GM12878 (cell line): ENCODE data around the gene EEF1AKMT3. TPM values are rescaled to one million over a fixed set of nuclear protein-coding genes. Genes with fewer than 3 reads are reported as not detected.

Experiments
- BHLHE40 ChIP-seq, 2 experiments: fragments of 450-650 bp in 1 of 2; IDR thresholded peaks; 2 replicates each; pipeline ENCODE4 v1.6.1; 2011 to 2017; ENCODE audit warnings: low read depth in 2 of 2, borderline replicate concordance in 1 of 2, improper control_type of control experiment in 1 of 2, low read length in 1 of 2, mild to moderate bottlenecking in 1 of 2
- DPF2 ChIP-seq: fragments of 450-650 bp; IDR thresholded peaks from 2 replicates; pipeline ENCODE4 v1.6.1; 2017; ENCODE audit warnings: mild to moderate bottlenecking
- EP300 ChIP-seq, 2 experiments: fragments of 150-350 bp in 1 of 2; IDR thresholded peaks; 2 replicates each; pipeline ENCODE4 v1.6.1; 2011 to 2012; ENCODE audit warnings: low read depth in 2 of 2, low read length in 2 of 2, borderline replicate concordance in 1 of 2, improper control_type of control experiment in 1 of 2, inconsistent platforms in 1 of 2; ENCODE audit not compliant: control insufficient read depth in 1 of 2
- ESRRA ChIP-seq: IDR thresholded peaks from 2 replicates; pipeline ENCODE4 v1.6.1; 2012; ENCODE audit warnings: mild to moderate bottlenecking, low read length, improper control_type of control experiment
- FOXM1 ChIP-seq: IDR thresholded peaks from 2 replicates; pipeline ENCODE4 v1.6.1; 2012; ENCODE audit warnings: low read depth, mild to moderate bottlenecking, inconsistent platforms, low read length, moderate library complexity
- HDAC2 ChIP-seq: fragments of 200-600 bp; sonication (generic); IDR thresholded peaks from 2 replicates; pipeline ENCODE4 v1.6.1; 2017
- MYB ChIP-seq: fragments of 150-350 bp; IDR thresholded peaks from 2 replicates; pipeline ENCODE4 v1.6.1; 2014; ENCODE audit warnings: mild to moderate bottlenecking, low read depth, low read length, borderline replicate concordance
- NR2C1 ChIP-seq: fragments of 450-650 bp; IDR thresholded peaks from 2 replicates; pipeline ENCODE4 v1.6.1; 2017; ENCODE audit warnings: antibody characterized with exemption, mild to moderate bottlenecking, moderate library complexity
- PML ChIP-seq: IDR thresholded peaks from 2 replicates; pipeline ENCODE4 v1.6.1; 2012; ENCODE audit warnings: low read length, inconsistent platforms
- POLR2AphosphoS5 ChIP-seq: IDR thresholded peaks from 2 replicates; pipeline ENCODE4 v1.6.1; 2011; ENCODE audit warnings: mild to moderate bottlenecking, low read length, inconsistent platforms
- SP1 ChIP-seq: IDR thresholded peaks from one replicate; pipeline ENCODE4 v1.6.1; 2011; ENCODE audit warnings: low read depth, low read length
- TBL1XR1 ChIP-seq: IDR thresholded peaks from 2 replicates; pipeline ENCODE4 v1.6.1; 2012; ENCODE audit warnings: low read depth, low read length, improper control_type of control experiment
- YBX1 ChIP-seq: fragments of 450-650 bp; IDR thresholded peaks from 2 replicates; pipeline ENCODE4 v1.6.1; 2016; ENCODE audit warnings: antibody characterized with exemption
- ZNF384 ChIP-seq: IDR thresholded peaks from 2 replicates; pipeline ENCODE4 v1.6.1; 2012; ENCODE audit warnings: low read depth, mild to moderate bottlenecking, low read length, improper control_type of control experiment, borderline replicate concordance
- polyA plus RNA-seq, 11 experiments: library from polyadenylated mRNA; depleted of rRNA in 4 of 11; unstranded in 6 of 11; stranded (reverse) in 5 of 11; fragments of >200 nt; fragmentation: Nextera tagmentation in 4 of 11; fragmentation: Illumina TruSeq in 1 of 11; extraction: Ambion mirVana in 4 of 11; extraction: Trizol in 1 of 11; gene quantifications; 1 replicate in 1 of 11; 2 replicates in 10 of 11; pipeline versions ENCODE4 v1.2.1 to v1.2.3, GENCODE V29; 2011 to 2016; ENCODE audit warnings: inconsistent platforms in 2 of 11, missing spikeins in 2 of 11, low read depth in 1 of 11
- total RNA-seq, 4 experiments: library from RNA; depleted of rRNA in 3 of 4; stranded (reverse); fragments of >200 nt in 3 of 4; fragmentation: Illumina TruSeq in 1 of 4; extraction: Trizol in 1 of 4; gene quantifications; 2 replicates each; pipeline versions ENCODE4 v1.2.1 to v1.2.3, GENCODE V29; 2013 to 2021
- TF ChIP-seq, protein P1 (sequence below): fragments of 450-650 bp; IDR thresholded peaks from 2 replicates; pipeline ENCODE4 v1.6.1; 2017; ENCODE audit warnings: mild to moderate bottlenecking, moderate library complexity
- TF ChIP-seq, protein P2 (sequence below): fragments of 450-650 bp; formaldehyde crosslinking; IDR thresholded peaks from 2 replicates; pipeline ENCODE4 v1.4.0; 2020; ENCODE audit warnings: mild to moderate bottlenecking, moderate library complexity
- TF ChIP-seq, protein P3 (sequence below): fragments of 450-650 bp; IDR thresholded peaks from 2 replicates; pipeline ENCODE4 v1.6.1; 2017; ENCODE audit warnings: mild to moderate bottlenecking
- TF ChIP-seq, protein P4 (sequence below): IDR thresholded peaks from 2 replicates; pipeline ENCODE4 v1.6.1; 2012; ENCODE audit warnings: low read depth, low read length, improper control_type of control experiment

Gene EEF1AKMT3
- total and polyA plus RNA-seq, 10 of the 15 experiments (the other 5 are each of a cell fraction or from before 2014, with no cell fraction given) = 1.2 to 8.2 (median 3.5) TPM

DNA sequence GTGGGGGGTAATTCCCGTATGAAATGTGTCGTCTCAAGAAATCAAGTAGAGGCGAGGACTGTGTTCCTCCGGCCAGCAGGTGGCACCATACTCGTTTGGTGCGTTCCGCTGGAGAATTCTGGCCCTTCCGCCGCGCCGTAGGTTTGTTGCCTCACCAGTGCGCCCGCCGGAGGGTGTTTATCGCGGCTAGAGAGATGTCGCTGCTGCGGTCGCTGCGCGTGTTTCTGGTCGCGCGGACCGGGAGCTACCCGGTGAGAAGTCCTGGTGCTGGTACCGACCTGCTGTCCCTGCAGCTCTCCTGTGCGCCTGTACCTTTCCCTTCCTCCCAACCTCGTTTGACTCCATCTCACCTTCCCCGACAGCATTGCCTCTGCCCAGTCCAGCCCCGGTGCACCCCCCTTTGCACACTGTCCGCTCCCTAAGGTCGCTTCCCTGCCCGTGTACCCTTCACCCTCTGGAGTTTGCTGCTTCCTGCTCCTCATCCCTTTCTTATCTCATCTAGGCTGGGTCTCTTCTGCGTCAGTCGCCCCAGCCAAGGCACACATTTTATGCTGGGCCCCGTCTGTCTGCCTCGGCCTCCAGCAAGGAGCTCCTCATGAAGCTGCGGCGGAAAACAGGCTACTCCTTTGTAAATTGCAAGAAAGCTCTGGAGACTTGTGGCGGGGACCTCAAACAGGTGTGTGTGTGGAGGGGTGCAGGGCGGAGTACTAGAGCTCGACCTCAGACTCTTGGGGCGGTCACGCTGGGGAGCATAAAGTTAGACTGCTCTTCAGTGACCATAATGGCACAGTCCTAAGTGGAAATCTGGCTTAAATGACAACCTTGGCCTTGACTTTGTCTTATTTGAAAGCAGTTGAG is 10.4 kb downstream of the EEF1AKMT3 start, which contains the start of gene TSFM (continued):
- TF ChIP-seq, protein P1, sequence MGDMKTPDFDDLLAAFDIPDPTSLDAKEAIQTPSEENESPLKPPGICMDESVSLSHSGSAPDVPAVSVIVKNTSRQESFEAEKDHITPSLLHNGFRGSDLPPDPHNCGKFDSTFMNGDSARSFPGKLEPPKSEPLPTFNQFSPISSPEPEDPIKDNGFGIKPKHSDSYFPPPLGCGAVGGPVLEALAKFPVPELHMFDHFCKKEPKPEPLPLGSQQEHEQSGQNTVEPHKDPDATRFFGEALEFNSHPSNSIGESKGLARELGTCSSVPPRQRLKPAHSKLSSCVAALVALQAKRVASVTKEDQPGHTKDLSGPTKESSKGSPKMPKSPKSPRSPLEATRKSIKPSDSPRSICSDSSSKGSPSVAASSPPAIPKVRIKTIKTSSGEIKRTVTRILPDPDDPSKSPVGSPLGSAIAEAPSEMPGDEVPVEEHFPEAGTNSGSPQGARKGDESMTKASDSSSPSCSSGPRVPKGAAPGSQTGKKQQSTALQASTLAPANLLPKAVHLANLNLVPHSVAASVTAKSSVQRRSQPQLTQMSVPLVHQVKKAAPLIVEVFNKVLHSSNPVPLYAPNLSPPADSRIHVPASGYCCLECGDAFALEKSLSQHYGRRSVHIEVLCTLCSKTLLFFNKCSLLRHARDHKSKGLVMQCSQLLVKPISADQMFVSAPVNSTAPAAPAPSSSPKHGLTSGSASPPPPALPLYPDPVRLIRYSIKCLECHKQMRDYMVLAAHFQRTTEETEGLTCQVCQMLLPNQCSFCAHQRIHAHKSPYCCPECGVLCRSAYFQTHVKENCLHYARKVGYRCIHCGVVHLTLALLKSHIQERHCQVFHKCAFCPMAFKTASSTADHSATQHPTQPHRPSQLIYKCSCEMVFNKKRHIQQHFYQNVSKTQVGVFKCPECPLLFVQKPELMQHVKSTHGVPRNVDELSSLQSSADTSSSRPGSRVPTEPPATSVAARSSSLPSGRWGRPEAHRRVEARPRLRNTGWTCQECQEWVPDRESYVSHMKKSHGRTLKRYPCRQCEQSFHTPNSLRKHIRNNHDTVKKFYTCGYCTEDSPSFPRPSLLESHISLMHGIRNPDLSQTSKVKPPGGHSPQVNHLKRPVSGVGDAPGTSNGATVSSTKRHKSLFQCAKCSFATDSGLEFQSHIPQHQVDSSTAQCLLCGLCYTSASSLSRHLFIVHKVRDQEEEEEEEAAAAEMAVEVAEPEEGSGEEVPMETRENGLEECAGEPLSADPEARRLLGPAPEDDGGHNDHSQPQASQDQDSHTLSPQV = no peak
- TF ChIP-seq ZNF384 (no peak), POLR2AphosphoS5 (peak; percentile 94), BHLHE40 (IDR thresholded peaks at IDR 0.05; ENCODE audit: borderline replicate concordance in 1 of 2, low read depth in 2 of 2, low read length in 1 of 2) (peak; percentile 65 to 73; a peak in 3 of 4 replicates), EP300 (IDR thresholded peaks at IDR 0.05; ENCODE audit: borderline replicate concordance in 1 of 2, control insufficient read depth in 1 of 2, low read depth in 2 of 2, low read length in 2 of 2) (no peak), TBL1XR1 (no peak), PML (peak; percentile 92; the same call in 1 of the 2 replicates), FOXM1 (peak; percentile 52; the same call in 1 of the 2 replicates), HDAC2 (no peak), SP1 (peak; percentile 59), NR2C1 (no peak), ESRRA (no peak), DPF2 (no peak), MYB (0 out of 2 replicates have a peak, but pooled peaks have one; percentile 52), YBX1 (no peak)
- TF ChIP-seq, protein P2, sequence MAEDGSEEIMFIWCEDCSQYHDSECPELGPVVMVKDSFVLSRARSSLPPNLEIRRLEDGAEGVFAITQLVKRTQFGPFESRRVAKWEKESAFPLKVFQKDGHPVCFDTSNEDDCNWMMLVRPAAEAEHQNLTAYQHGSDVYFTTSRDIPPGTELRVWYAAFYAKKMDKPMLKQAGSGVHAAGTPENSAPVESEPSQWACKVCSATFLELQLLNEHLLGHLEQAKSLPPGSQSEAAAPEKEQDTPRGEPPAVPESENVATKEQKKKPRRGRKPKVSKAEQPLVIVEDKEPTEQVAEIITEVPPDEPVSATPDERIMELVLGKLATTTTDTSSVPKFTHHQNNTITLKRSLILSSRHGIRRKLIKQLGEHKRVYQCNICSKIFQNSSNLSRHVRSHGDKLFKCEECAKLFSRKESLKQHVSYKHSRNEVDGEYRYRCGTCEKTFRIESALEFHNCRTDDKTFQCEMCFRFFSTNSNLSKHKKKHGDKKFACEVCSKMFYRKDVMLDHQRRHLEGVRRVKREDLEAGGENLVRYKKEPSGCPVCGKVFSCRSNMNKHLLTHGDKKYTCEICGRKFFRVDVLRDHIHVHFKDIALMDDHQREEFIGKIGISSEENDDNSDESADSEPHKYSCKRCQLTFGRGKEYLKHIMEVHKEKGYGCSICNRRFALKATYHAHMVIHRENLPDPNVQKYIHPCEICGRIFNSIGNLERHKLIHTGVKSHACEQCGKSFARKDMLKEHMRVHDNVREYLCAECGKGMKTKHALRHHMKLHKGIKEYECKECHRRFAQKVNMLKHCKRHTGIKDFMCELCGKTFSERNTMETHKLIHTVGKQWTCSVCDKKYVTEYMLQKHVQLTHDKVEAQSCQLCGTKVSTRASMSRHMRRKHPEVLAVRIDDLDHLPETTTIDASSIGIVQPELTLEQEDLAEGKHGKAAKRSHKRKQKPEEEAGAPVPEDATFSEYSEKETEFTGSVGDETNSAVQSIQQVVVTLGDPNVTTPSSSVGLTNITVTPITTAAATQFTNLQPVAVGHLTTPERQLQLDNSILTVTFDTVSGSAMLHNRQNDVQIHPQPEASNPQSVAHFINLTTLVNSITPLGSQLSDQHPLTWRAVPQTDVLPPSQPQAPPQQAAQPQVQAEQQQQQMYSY = no peak
- TF ChIP-seq, protein P3, sequence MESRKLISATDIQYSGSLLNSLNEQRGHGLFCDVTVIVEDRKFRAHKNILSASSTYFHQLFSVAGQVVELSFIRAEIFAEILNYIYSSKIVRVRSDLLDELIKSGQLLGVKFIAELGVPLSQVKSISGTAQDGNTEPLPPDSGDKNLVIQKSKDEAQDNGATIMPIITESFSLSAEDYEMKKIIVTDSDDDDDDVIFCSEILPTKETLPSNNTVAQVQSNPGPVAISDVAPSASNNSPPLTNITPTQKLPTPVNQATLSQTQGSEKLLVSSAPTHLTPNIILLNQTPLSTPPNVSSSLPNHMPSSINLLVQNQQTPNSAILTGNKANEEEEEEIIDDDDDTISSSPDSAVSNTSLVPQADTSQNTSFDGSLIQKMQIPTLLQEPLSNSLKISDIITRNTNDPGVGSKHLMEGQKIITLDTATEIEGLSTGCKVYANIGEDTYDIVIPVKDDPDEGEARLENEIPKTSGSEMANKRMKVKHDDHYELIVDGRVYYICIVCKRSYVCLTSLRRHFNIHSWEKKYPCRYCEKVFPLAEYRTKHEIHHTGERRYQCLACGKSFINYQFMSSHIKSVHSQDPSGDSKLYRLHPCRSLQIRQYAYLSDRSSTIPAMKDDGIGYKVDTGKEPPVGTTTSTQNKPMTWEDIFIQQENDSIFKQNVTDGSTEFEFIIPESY = no peak
- TF ChIP-seq, protein P4, sequence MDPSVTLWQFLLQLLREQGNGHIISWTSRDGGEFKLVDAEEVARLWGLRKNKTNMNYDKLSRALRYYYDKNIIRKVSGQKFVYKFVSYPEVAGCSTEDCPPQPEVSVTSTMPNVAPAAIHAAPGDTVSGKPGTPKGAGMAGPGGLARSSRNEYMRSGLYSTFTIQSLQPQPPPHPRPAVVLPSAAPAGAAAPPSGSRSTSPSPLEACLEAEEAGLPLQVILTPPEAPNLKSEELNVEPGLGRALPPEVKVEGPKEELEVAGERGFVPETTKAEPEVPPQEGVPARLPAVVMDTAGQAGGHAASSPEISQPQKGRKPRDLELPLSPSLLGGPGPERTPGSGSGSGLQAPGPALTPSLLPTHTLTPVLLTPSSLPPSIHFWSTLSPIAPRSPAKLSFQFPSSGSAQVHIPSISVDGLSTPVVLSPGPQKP = peak; percentile 61; the same call in 1 of the 2 replicates
